ENCODE measurements around the gene PDE8B. TPM values are rescaled to one million over a fixed set of nuclear protein-coding genes. Genes with fewer than 3 reads are reported as not detected.

Gene PDE8B
- total RNA-seq, 1 donor from 2014 or later: 5.9 TPM

DNA sequence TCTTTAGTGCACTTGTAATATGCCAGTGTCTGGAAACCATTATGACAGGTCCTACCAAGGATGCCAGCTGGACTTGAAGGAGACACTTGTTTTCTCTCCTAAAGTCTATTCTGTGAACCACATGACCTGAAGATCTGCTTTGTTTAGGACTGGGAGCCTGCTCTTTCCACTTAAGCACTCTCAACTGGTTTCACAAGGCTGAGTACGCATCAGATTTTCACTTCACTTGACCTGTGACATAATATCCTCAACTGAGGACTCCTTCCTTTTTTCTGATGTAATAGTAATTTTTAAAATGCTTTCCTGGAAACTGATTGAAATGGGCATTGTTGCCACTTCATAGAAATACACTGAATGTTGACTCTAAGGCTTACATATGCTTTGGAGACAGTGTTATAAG is 52.2 kb downstream of the PDE8B start:
- TF ChIP-seq, protein P1, sequence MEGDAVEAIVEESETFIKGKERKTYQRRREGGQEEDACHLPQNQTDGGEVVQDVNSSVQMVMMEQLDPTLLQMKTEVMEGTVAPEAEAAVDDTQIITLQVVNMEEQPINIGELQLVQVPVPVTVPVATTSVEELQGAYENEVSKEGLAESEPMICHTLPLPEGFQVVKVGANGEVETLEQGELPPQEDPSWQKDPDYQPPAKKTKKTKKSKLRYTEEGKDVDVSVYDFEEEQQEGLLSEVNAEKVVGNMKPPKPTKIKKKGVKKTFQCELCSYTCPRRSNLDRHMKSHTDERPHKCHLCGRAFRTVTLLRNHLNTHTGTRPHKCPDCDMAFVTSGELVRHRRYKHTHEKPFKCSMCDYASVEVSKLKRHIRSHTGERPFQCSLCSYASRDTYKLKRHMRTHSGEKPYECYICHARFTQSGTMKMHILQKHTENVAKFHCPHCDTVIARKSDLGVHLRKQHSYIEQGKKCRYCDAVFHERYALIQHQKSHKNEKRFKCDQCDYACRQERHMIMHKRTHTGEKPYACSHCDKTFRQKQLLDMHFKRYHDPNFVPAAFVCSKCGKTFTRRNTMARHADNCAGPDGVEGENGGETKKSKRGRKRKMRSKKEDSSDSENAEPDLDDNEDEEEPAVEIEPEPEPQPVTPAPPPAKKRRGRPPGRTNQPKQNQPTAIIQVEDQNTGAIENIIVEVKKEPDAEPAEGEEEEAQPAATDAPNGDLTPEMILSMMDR (IDR thresholded peaks at IDR 0.05; ENCODE audit: borderline replicate concordance): no peak
- no peaks in the 10 kb centered on the region for H3K36me3 ChIP-seq
- H3K9me3 ChIP-seq (replicated peaks): no peaks in the 10 kb centered on the region
- no peak for DNase-seq
- no peaks in the 10 kb centered on the region for H3K4me1 ChIP-seq
- H3K27me3 ChIP-seq (ENCODE audit: low read depth): no peaks in the 10 kb centered on the region
- H3K4me3 ChIP-seq: no peak overlapping the region
- no peak overlapping the region for H3K27ac ChIP-seq (replicated peaks)
- intact Hi-C loops (cut with micrococcal nuclease): no loop called here

DNA sequence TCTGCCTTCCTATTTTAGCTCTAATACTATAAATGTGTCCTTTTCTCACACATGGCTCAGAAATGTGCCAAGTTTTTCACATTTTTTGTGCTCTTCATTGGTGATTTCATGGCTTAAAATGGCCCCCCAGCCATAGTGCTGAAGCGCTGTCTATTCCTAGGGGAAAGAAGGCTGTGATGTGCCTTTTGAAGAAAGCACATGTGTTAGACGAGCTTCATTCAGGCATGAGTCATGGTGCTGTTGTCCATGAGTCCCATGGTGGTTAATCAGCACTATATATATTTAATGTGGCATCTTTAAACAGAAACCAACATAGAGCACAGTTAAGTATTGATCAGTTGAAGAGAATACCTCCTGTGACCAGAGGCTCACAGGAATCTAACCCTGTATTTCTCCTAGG is 55.8 kb downstream of the PDE8B start:
- H3K27ac ChIP-seq (replicated peaks): no peak overlapping the region
- no peaks in the 10 kb centered on the region for H3K4me1 ChIP-seq
- H3K27me3 ChIP-seq (ENCODE audit: low read depth): no peaks in the 10 kb centered on the region
- TF ChIP-seq, protein P1 (IDR thresholded peaks at IDR 0.05; ENCODE audit: borderline replicate concordance): no peak
- DNase-seq: no peak
- peaks cover 9% of the 10 kb centered on the region for H3K9me3 ChIP-seq (replicated peaks)
- H3K36me3 ChIP-seq: no peaks in the 10 kb centered on the region
- no peak overlapping the region for H3K4me3 ChIP-seq
- intact Hi-C loops (cut with micrococcal nuclease): no loop called here

DNA sequence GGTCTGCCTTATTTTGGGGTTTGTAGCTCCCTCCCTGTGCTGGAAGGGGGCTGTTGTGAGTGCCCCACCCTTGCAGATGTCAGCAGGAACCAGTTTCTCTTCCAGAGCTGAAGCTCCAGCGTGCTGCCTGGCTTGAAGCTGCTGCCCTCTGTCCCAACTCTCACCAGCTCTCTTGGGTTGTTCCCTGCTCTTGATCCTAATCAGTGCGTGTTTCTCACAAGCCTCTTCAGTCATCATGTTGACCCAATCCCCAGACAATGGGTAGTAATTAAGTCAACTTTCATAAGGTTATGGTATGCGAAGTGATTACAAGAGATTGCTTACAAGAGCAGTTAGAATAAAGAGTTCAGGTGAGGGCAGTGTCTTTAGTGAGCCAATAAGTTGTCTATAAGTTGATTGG is 57.0 kb downstream of the PDE8B start:
- Histone ChIP-seq H3K36me3 (no peaks in the 10 kb centered on the region), H3K9me3 (replicated peaks) (peaks cover 9% of the 10 kb centered on the region), H3K27ac (replicated peaks) (no peak overlapping the region), H3K4me1 (no peaks in the 10 kb centered on the region), H3K27me3 (ENCODE audit: low read depth) (no peaks in the 10 kb centered on the region), H3K4me3 (no peak overlapping the region)
- no peak for DNase-seq
- intact Hi-C loops (cut with micrococcal nuclease): no loop called here
- TF ChIP-seq, protein P1 (IDR thresholded peaks at IDR 0.05; ENCODE audit: borderline replicate concordance): no peak

DNA sequence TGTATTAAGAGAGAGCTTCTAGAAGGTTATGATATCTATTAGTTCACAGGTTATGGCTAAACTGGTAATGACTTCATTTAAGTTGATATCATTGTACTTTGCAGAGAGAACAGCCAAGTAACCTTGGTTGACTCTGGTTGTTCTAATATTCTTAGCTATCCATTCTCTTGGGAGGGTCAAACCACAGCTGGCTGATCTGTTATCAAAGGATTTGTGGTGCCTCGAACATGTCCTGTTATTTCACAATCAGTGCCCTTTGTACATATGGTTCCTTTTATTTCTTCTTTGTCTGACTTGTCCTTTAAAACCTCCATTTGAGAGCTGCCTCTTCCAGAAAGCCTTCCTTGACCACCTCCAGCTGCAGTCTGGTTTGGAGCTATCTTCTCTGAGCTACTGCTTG is 61.7 kb downstream of the PDE8B start:
- intact Hi-C loops (cut with micrococcal nuclease): no loop called here
- no peak overlapping the region for H3K4me3 ChIP-seq
- TF ChIP-seq, protein P1 (IDR thresholded peaks at IDR 0.05; ENCODE audit: borderline replicate concordance): no peak
- H3K4me1 ChIP-seq: no peaks in the 10 kb centered on the region
- no peaks in the 10 kb centered on the region for H3K27me3 ChIP-seq (ENCODE audit: low read depth)
- no peak for DNase-seq
- peaks cover 9% of the 10 kb centered on the region for H3K9me3 ChIP-seq (replicated peaks)
- H3K36me3 ChIP-seq: no peaks in the 10 kb centered on the region
- no peak overlapping the region for H3K27ac ChIP-seq (replicated peaks)

DNA sequence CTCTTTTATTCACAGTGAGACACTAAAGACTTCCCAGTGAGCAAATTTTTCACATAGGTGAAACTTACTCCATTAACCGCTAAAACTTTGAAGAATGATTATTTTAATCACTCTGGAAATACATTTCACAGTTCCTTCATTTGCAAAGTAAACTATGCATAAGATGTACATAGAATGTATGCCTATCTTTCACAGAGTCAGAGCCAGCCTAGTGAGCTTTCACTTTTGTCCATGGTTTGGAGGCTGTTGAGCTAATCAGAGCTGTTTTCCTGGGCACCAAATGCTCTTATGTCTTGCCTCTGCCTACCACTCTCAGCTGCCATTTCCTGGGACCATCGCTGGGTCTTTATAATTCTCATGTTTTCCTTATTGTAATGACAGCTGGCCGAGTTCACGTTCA is 67.3 kb downstream of the PDE8B start:
- H3K27ac ChIP-seq (replicated peaks): no peak overlapping the region
- TF ChIP-seq, protein P1 (IDR thresholded peaks at IDR 0.05; ENCODE audit: borderline replicate concordance): no peak
- no peaks in the 10 kb centered on the region for H3K36me3 ChIP-seq
- intact Hi-C loops (cut with micrococcal nuclease): no loop called here
- no peak for DNase-seq
- no peak overlapping the region for H3K4me3 ChIP-seq
- H3K4me1 ChIP-seq: no peaks in the 10 kb centered on the region
- no peaks in the 10 kb centered on the region for H3K27me3 ChIP-seq (ENCODE audit: low read depth)
- H3K9me3 ChIP-seq (replicated peaks): no peaks in the 10 kb centered on the region

DNA sequence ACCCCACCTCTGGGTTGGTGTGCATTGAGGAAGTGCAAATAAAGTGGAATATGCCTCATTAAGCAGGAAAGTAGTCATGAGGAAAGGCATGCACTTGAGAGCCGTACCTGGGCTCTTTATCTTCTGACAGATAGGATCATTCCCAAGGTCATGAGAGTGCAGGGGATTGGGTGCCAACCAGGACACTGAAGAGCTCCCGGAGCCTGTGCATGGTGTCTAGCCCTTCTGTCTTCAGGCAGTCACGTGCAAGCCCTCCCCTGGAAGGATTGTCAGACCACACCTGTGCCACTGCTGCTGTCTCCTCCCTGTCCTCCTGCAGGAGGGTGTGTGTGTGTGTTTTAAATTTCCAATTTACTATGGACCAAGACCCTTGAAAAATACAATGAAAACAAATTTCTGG is 69.6 kb downstream of the PDE8B start:
- TF ChIP-seq, protein P1 (IDR thresholded peaks at IDR 0.05; ENCODE audit: borderline replicate concordance): no peak
- Histone ChIP-seq H3K9me3 (replicated peaks) (no peaks in the 10 kb centered on the region), H3K27me3 (ENCODE audit: low read depth) (no peaks in the 10 kb centered on the region), H3K4me1 (no peaks in the 10 kb centered on the region), H3K4me3 (no peak overlapping the region), H3K27ac (replicated peaks) (no peak overlapping the region), H3K36me3 (no peaks in the 10 kb centered on the region)
- no peak for DNase-seq
- intact Hi-C loops (cut with micrococcal nuclease): no loop called here
